PC-3 (cell line): ENCODE data around the gene CCDC8.

Experiments used
- EZH2 ChIP-seq: fragments of 300-600 bp; sonication (generic); IDR thresholded peaks from one replicate; pipeline ENCODE4 v1.6.1; 2017; ENCODE audit warnings: antibody characterized with exemption, mild to moderate bottlenecking, low read length; ENCODE audit not compliant: unreplicated experiment
- TF ChIP-seq, protein P1 (sequence below): fragments of 300-600 bp; sonication (generic); conservative IDR thresholded peaks from 2 replicates; pipeline ENCODE4 v1.5.1; 2017; ENCODE audit warnings: antibody characterized with exemption, low read depth, mild to moderate bottlenecking, low read length

DNA sequence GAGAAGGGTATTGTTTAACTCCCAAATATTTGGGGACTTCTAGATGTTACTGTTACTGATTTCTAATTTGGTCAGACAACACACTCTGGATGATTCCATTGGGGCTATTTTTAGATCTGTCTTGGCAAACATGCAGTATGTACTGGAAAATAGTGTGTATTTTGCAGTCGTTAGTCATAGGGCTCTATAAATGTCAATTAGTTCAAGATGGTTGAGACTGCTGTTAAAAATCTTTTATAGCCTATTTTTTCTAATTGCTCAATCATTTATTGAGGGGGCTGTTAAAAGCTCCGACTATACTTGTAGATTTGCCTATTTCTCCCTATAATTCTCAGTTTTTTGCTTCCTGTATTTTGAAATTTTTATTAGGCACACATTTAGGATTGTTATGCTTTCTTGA is 35.1 kb downstream of the CCDC8 start:
- TF ChIP-seq, protein P1, sequence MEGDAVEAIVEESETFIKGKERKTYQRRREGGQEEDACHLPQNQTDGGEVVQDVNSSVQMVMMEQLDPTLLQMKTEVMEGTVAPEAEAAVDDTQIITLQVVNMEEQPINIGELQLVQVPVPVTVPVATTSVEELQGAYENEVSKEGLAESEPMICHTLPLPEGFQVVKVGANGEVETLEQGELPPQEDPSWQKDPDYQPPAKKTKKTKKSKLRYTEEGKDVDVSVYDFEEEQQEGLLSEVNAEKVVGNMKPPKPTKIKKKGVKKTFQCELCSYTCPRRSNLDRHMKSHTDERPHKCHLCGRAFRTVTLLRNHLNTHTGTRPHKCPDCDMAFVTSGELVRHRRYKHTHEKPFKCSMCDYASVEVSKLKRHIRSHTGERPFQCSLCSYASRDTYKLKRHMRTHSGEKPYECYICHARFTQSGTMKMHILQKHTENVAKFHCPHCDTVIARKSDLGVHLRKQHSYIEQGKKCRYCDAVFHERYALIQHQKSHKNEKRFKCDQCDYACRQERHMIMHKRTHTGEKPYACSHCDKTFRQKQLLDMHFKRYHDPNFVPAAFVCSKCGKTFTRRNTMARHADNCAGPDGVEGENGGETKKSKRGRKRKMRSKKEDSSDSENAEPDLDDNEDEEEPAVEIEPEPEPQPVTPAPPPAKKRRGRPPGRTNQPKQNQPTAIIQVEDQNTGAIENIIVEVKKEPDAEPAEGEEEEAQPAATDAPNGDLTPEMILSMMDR: no peak
- TF ChIP-seq EZH2: no peak
